ENCODE data around the gene WIPI1.
A peak's percentile ranks its signal among the peaks of the same experiment; 100 is the strongest.

Gene WIPI1

GRCh38 chr17:68431661-68432071 lies 25.6 kb downstream of the WIPI1 start:
- peak; percentile 50 for DNase-seq (ENCODE audit: low read depth)
- H3K4me3 ChIP-seq (replicated peaks; ENCODE audit: low read depth, low read length): no peak overlapping the region
- TF ChIP-seq CTCF (IDR thresholded peaks at IDR 0.05; ENCODE audit: low read length, missing control alignments): peak; percentile 34

- DNase-seq (ENCODE audit: low read depth): no peak
- TF ChIP-seq CTCF (IDR thresholded peaks at IDR 0.05; ENCODE audit: low read length, missing control alignments): no peak
- H3K4me3 ChIP-seq (replicated peaks; ENCODE audit: low read depth, low read length): no peak overlapping the region
Measured at GRCh38 chr17:68431045-68431608, 26.2 kb downstream of the WIPI1 start.

GRCh38 chr17:68429881-68430280 lies 27.4 kb downstream of the WIPI1 start:
- no peak for DNase-seq (ENCODE audit: low read depth)
- no peak for TF ChIP-seq CTCF (IDR thresholded peaks at IDR 0.05; ENCODE audit: low read length, missing control alignments)
- H3K4me3 ChIP-seq (replicated peaks; ENCODE audit: low read depth, low read length): no peak overlapping the region

GRCh38 chr17:68428498-68429172 lies 28.7 kb downstream of the WIPI1 start:
- no peak for TF ChIP-seq CTCF (IDR thresholded peaks at IDR 0.05; ENCODE audit: low read length, missing control alignments)
- DNase-seq (ENCODE audit: low read depth): no peak
- no peak overlapping the region for H3K4me3 ChIP-seq (replicated peaks; ENCODE audit: low read depth, low read length)

- TF ChIP-seq CTCF (IDR thresholded peaks at IDR 0.05; ENCODE audit: low read length, missing control alignments): no peak
- no peak overlapping the region for H3K4me3 ChIP-seq (replicated peaks; ENCODE audit: low read depth, low read length)
- no peak for DNase-seq (ENCODE audit: low read depth)
Measured at GRCh38 chr17:68427575-68427974, 29.7 kb downstream of the WIPI1 start.

- no peak overlapping the region for H3K4me3 ChIP-seq (replicated peaks; ENCODE audit: low read depth, low read length)
- no peak for TF ChIP-seq CTCF (IDR thresholded peaks at IDR 0.05; ENCODE audit: low read length, missing control alignments)
- DNase-seq (ENCODE audit: low read depth): no peak
Measured at GRCh38 chr17:68425979-68426378, 31.3 kb downstream of the WIPI1 start.

- no peak for TF ChIP-seq CTCF (IDR thresholded peaks at IDR 0.05; ENCODE audit: low read length, missing control alignments)
- no peak for DNase-seq (ENCODE audit: low read depth)
- H3K4me3 ChIP-seq (replicated peaks; ENCODE audit: low read depth, low read length): no peak overlapping the region
Measured at GRCh38 chr17:68424861-68425260, 32.4 kb downstream of the WIPI1 start.

Measured in fibroblast of pulmonary artery (primary cell).